Measurements from ENCODE around the gene MAP3K3.

The MAP3K3 gene

GRCh38 chr17:63701868-63702720, 79.9 kb downstream of the MAP3K3 start:
- H3K4me2 ChIP-seq (ENCODE audit: low read depth, low read length, poor library complexity, severe bottlenecking) = peak overlapping the region; percentile 63

DNA sequence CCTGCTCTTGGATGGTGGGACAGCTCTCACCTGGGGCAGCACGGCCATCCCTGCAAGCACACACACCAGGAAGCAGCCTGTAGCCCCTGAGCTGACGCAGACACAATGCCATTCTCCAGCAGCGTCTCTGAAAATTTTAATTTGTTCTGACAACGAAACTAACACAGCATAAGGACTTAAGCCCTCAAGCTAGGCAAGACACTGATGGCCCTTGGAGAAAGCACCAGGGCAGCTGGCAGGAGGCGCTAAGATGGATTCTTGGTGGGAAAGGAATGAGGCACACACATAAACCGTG, 80.5 kb downstream of the MAP3K3 start:
- H3K9me3 ChIP-seq (ENCODE audit: insufficient read depth, low read depth, low read length) = no peaks in the 10 kb centered on the region
- peaks cover under 1% of the 10 kb centered on the region for H4K20me1 ChIP-seq (ENCODE audit: insufficient read depth, low read length, poor library complexity, severe bottlenecking)
- 0 out of 2 replicates have a peak, but pooled peaks cover 9% of the 10 kb centered on the region for H3F3A ChIP-seq (ENCODE audit: low read depth)
- no peaks in the 10 kb centered on the region for H3K9me2 ChIP-seq (replicated peaks; ENCODE audit: low read depth, low read length)
- peaks cover 37% of the 10 kb centered on the region for H3K4me1 ChIP-seq (ENCODE audit: insufficient read depth, low read length, poor library complexity, severe bottlenecking)
- no peaks in the 10 kb centered on the region for H3K36me3 ChIP-seq (ENCODE audit: insufficient read depth, low read length)
- H3K27me3 ChIP-seq (ENCODE audit: insufficient read depth, low read length, poor library complexity, severe bottlenecking) = no peaks in the 10 kb centered on the region
- no peak overlapping the region for H3K9ac ChIP-seq (ENCODE audit: low read depth, low read length, poor library complexity, severe bottlenecking)
- peak overlapping the region; percentile 63 for H3K4me2 ChIP-seq (ENCODE audit: low read depth, low read length, poor library complexity, severe bottlenecking)
- H3K4me3 ChIP-seq (ENCODE audit: low read length, poor library complexity, severe bottlenecking) = peak overlapping the region; percentile 50
- H2AFZ ChIP-seq (ENCODE audit: low read length) = no peak overlapping the region
- peaks cover 22% of the 10 kb centered on the region; the same call in 1 of the 2 replicates for H3K79me2 ChIP-seq (ENCODE audit: insufficient read depth, low read length)
- TF ChIP-seq, protein P1, sequence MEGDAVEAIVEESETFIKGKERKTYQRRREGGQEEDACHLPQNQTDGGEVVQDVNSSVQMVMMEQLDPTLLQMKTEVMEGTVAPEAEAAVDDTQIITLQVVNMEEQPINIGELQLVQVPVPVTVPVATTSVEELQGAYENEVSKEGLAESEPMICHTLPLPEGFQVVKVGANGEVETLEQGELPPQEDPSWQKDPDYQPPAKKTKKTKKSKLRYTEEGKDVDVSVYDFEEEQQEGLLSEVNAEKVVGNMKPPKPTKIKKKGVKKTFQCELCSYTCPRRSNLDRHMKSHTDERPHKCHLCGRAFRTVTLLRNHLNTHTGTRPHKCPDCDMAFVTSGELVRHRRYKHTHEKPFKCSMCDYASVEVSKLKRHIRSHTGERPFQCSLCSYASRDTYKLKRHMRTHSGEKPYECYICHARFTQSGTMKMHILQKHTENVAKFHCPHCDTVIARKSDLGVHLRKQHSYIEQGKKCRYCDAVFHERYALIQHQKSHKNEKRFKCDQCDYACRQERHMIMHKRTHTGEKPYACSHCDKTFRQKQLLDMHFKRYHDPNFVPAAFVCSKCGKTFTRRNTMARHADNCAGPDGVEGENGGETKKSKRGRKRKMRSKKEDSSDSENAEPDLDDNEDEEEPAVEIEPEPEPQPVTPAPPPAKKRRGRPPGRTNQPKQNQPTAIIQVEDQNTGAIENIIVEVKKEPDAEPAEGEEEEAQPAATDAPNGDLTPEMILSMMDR (conservative IDR thresholded peaks at IDR 0.05; ENCODE audit: low read length) = no peak

More at GRCh38 chr17:63701868-63702720, 79.9 kb downstream of the MAP3K3 start:
- Histone ChIP-seq H4K20me1 (ENCODE audit: insufficient read depth, low read length, poor library complexity, severe bottlenecking) (peaks cover 6% of the 10 kb centered on the region), H3K4me1 (ENCODE audit: insufficient read depth, low read length, poor library complexity, severe bottlenecking) (peaks cover 43% of the 10 kb centered on the region), H3K9ac (ENCODE audit: low read depth, low read length, poor library complexity, severe bottlenecking) (no peak overlapping the region), H3K9me3 (ENCODE audit: insufficient read depth, low read depth, low read length) (no peaks in the 10 kb centered on the region), H3F3A (ENCODE audit: low read depth) (0 out of 2 replicates have a peak, but pooled peaks cover 9% of the 10 kb centered on the region), H3K36me3 (ENCODE audit: insufficient read depth, low read length) (no peaks in the 10 kb centered on the region), H3K4me3 (ENCODE audit: low read length, poor library complexity, severe bottlenecking) (peak overlapping the region; percentile 50), H3K9me2 (replicated peaks; ENCODE audit: low read depth, low read length) (no peaks in the 10 kb centered on the region), H2AFZ (ENCODE audit: low read length) (no peak overlapping the region), H3K27me3 (ENCODE audit: insufficient read depth, low read length, poor library complexity, severe bottlenecking) (no peaks in the 10 kb centered on the region), H3K79me2 (ENCODE audit: insufficient read depth, low read length) (peaks cover 27% of the 10 kb centered on the region; the same call in 1 of the 2 replicates)
- no peak for TF ChIP-seq EZH2phosphoT487 (IDR thresholded peaks at IDR 0.05; ENCODE audit: borderline replicate concordance)
- TF ChIP-seq, protein P1 (conservative IDR thresholded peaks at IDR 0.05; ENCODE audit: low read length) = no peak

- no peak overlapping the region for H3K4me2 ChIP-seq (ENCODE audit: low read depth, low read length, poor library complexity, severe bottlenecking)
- no peaks in the 10 kb centered on the region for H3K9me2 ChIP-seq (replicated peaks; ENCODE audit: low read depth, low read length)
- H3K79me2 ChIP-seq (ENCODE audit: insufficient read depth, low read length) = peaks cover 18% of the 10 kb centered on the region; the same call in 1 of the 2 replicates
- H2AFZ ChIP-seq (ENCODE audit: low read length) = no peak overlapping the region
- no peaks in the 10 kb centered on the region for H3K9me3 ChIP-seq (ENCODE audit: insufficient read depth, low read depth, low read length)
- no peaks in the 10 kb centered on the region for H3K27me3 ChIP-seq (ENCODE audit: insufficient read depth, low read length, poor library complexity, severe bottlenecking)
- H3F3A ChIP-seq (ENCODE audit: low read depth) = 0 out of 2 replicates have a peak, but pooled peaks cover 9% of the 10 kb centered on the region
- no peaks in the 10 kb centered on the region for H3K36me3 ChIP-seq (ENCODE audit: insufficient read depth, low read length)
- TF ChIP-seq EZH2phosphoT487 (IDR thresholded peaks at IDR 0.05; ENCODE audit: borderline replicate concordance) = no peak
- TF ChIP-seq, protein P1 (conservative IDR thresholded peaks at IDR 0.05; ENCODE audit: low read length) = no peak
- H3K9ac ChIP-seq (ENCODE audit: low read depth, low read length, poor library complexity, severe bottlenecking) = no peak overlapping the region
- no peak overlapping the region for H3K4me3 ChIP-seq (ENCODE audit: low read length, poor library complexity, severe bottlenecking)
- peaks cover 34% of the 10 kb centered on the region for H3K4me1 ChIP-seq (ENCODE audit: insufficient read depth, low read length, poor library complexity, severe bottlenecking)
- H4K20me1 ChIP-seq (ENCODE audit: insufficient read depth, low read length, poor library complexity, severe bottlenecking) = no peaks in the 10 kb centered on the region
Observed at GRCh38 chr17:63703029-63703428, 80.8 kb downstream of the MAP3K3 start.

All from Loucy (cell line).